DMS53 treated with DMSO at 0.1 percent for 48 hours (cell line): Measurements from ENCODE around the gene CDH13.

Experiments used
- DNase-seq: peaks from one replicate; lab custom pipeline; 2025; ENCODE audit not compliant: unreplicated experiment; lab: John Stamatoyannopoulos, UW

CDH13 gene

DNA sequence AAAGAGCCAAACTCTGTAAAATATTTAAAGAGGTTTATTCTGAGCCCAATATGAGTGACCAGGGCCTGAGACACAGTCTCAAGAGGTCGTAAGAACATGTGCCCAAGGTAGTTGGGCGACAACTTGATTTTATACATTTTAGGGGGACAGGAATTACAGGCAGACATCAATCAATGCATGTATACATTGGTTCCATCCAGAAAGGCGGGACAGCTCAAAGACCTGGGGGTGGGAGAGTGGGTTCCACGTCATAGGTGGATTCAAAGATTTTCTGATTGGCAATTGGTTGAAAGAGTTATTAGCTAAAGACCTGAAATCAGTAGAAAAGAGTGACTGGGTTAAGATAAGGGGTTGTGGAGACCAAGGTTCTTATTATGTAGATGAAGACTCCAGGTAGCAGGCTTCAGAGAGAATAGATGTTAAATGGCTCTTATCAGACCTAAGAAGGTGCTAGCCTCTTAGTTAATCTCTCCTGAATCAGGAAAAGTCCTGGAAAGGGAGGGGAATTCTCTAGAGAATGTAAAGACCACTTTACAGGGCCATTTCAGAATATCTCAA, 1213.4 kb downstream of the CDH13 start:
- no peak for DNase-seq

DNA sequence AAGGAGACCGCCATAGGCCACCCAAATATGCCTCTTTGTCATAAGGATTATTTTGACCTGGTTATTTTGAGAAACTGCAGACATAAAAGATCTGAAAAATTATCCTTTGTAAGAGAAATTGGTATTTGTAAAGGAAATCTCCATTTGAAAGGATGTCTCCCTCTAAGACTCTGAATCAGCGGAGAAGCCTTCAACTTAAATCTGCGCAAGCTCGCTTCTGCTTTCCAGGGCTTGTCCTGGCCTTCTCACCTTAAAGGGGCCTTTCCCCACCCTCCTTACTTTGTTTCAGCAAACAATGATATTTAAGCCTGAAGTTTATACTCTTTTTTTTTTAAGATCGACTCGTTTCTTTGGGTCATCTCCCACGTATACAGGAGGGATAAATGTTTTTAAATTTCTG, 1215.5 kb downstream of the CDH13 start:
- DNase-seq: no peak

DNA sequence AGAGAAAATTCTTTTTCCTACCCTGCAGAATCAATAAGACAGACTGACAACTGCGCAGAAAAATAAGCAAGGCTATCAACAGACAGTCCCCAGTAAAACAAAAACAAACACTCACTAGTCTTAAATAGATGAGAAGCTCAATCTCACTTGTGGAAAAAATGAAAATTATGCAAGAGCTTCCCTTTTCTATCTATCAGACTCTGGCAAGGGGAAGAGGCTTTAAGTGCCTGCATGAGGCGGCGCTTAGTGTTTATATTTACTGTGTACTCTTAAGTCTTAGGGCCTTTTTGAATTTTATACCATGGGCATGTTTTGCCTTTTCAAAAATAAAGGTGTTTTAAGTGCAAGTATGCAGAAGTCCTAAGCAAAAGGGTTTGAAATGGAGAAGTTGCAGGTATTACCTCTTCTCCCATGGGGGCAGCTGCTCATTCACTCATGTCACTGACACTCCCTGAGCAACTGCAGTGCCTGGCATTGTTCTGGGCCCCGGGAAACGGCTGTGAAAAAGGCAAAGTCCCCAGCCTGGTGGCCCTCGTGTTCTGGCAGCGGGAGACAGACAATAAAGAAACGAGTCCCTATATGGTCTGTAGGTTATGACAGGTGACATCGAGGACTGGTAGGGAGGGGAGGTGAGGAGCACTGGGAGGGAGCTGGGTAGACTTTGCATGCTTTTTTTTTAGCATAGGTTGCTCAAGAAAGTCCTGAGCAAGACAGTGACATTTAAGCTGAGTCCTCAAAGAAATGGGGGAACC, 1216.2 kb downstream of the CDH13 start:
- DNase-seq: no peak

DNA sequence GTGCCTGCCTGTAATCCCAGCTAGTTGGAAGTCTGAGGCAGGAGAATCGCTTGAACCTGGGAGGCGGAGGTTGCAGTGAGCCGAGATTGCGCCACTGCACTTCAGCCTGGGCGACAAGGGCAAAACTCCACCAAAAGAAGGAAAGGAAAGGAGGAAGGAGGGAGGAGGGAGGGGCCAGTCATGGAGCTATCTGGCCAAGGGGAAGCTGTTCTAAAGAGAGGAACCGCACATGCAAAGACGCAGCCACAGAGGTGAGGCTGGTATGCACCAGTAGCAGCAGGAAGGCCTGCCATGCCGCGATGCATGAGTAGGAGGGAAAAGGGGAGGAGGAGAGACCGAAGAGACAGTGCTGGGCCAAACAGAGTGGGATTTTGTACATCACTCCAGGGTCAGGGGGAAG, 1216.9 kb downstream of the CDH13 start:
- no peak for DNase-seq

DNA sequence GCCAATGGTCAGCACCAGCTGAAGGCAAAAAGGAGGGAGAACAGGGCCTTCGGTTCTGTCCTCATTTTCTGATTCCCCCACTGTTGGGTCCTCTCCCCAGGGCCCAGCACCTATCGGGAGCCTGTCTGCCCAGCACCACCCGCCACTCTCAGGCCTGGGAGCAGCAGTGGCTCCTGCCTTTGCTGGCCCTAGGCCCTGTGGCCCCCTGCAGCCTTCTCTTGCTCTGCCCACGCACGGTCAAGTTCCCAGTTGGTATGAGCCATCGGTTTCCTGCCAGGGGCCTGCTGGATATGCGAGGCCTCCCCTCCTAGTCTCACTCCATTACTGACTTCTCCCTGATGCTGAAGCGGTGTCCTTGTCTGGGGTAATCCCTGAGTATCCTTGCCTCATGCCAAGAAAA, 1218.5 kb downstream of the CDH13 start:
- DNase-seq: no peak

DNA sequence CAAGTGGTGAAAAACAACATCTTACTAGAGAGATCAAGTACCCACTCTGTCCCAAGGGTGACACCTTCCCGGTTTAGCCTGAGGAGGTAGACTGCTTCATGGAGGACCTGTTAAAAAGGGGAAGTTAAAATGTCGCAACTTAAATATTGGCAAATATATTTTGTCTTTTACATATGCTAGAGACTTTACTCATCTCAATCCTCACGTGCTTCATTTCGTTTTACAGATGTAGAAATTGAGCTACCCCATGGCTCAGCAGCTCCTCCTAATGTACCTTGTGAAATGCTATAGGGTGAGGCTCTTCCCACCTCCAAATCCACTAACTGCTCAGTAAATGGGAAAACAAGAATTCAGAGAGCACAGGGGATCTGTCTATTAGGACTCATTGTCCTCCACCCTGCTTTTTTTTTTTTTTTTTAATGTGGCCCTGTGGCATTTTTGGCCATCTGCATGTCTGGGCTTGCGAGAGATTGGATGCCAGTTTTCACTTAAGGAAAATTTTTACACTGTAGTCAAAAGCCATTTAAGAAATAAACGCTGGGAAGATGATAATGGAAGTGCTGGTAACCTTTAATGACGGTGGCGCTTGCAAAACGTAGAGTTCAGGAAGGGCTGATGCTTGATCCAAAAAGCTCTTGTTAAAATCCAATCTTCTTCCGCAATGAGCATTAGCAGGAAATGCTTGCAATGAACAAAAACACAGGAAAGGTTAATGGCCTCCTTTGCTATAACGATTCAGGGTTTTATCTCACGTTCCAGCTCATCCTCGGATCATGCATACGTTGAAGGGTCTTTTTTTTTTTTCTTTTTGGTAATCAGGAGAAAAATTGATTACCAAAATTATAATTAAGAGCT, 1220.8 kb downstream of the CDH13 start:
- DNase-seq: no peak

DNA sequence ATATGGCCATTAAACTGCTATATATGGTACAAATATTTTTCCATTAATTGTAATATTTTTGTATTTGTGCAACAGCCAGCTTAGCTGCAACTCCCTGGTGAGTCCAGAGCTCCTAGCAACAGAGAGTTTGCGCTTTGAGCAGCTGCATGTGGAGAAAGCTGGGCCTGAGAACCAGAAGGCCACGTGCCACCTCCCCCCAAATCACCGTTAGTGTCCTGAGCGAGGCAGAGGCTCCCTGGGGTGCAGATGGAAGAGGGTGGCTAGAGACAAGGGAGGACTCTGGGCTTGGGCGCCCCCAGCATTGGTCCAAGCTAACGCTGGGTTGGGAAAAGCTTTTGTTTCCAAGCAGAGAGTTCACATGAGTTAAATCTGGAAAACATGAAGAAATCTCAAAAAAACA, 1222.7 kb downstream of the CDH13 start:
- no peak for DNase-seq
